Prostate gland (tissue), 2 donors: Measurements from ENCODE around the gene NKRF. TPM values are rescaled to one million over a fixed set of nuclear protein-coding genes. Genes with fewer than 3 reads are reported as not detected.

Source experiments
- DNase-seq: peaks from one replicate; pipeline ENCODE4 v3.0.0-alpha.2; 2019; ENCODE audit warnings: low spot score
- H3K27ac ChIP-seq, 2 donors: fragments of 200-600 bp; sonication (generic); 2 replicates each; pipeline ENCODE4 v1.5.1; 2017 to 2019
- H3K27me3 ChIP-seq: fragments of 200-600 bp; sonication (generic); replicated peaks from 2 replicates; pipeline ENCODE4 v1.5.1; 2019; ENCODE audit not compliant: insufficient read depth
- H3K36me3 ChIP-seq, 2 donors: fragments of 200-600 bp; sonication (generic); 1 replicate in 1 of 2; 2 replicates in 1 of 2; pipeline versions ENCODE4 v1.5.1 to v1.8.1; 2017 to 2019
- H3K4me1 ChIP-seq: fragments of 200-600 bp; sonication (generic); replicated peaks from 2 replicates; pipeline ENCODE4 v1.5.1; 2019
- H3K4me3 ChIP-seq, 2 donors: fragments of 200-600 bp; sonication (generic); 2 replicates each; pipeline ENCODE4 v1.5.1; 2017 to 2019
- H3K9me3 ChIP-seq: fragments of 200-600 bp; sonication (generic); 2 replicates; pipeline ENCODE4 v1.5.1; 2017
- CTCF ChIP-seq, 4 experiments: fragments of 200-600 bp in 2 of 4; fragments of 450-650 bp in 2 of 4; sonication (generic) in 2 of 4; IDR thresholded peaks; 1 replicate in 3 of 4; 2 replicates in 1 of 4; pipeline ENCODE4 v1.5.1; 2016 to 2019; ENCODE audit warnings: antibody characterized with exemption in 4 of 4, mild to moderate bottlenecking in 2 of 4, moderate library complexity in 2 of 4
- POLR2A ChIP-seq: fragments of 450-650 bp; IDR thresholded peaks from one replicate; pipeline ENCODE4 v1.6.1; 2016; ENCODE audit warnings: antibody characterized with exemption, mild to moderate bottlenecking
- POLR2AphosphoS5 ChIP-seq: sonication (generic); formaldehyde crosslinking; IDR thresholded peaks from one replicate; pipeline ENCODE4 v1.6.1; 2017; ENCODE audit warnings: antibody characterized with exemption
- WGBS: methylation state at CpG from one replicate; pipeline ENCODE4 v1.1.5; 2018; 5-methylcytosine and 5-hydroxymethylcytosine counted together
- intact Hi-C: fragments of 100-400 bp; cut with DNase I; formaldehyde crosslinking; loops from one replicate; pipeline ENCODE4 v1.14.2; 2022
- microRNA counts, 2 donors: library from miRNA; unstranded; fragments of <30 nt; microRNA quantifications; one replicate each; lab custom pipeline; 2016 to 2017
- microRNA-seq: library from miRNA; unstranded; fragments of <30 nt; microRNA quantifications from one replicate; pipeline ENCODE4, GENCODE V29; 2016
- small RNA-seq, 2 donors: library from RNA; depleted of rRNA; stranded (forward); fragments of <200 nt; gene quantifications; one replicate each; pipeline ENCODE3, GENCODE V24; 2016
- total RNA-seq, 2 donors: library from RNA; depleted of rRNA; stranded (reverse); fragments of >200 nt; gene quantifications; one replicate each; pipeline ENCODE4 v1.1.0, GENCODE V29; 2016

The NKRF gene
- total RNA-seq, 2 donors from 2014 or later: 6.6 to 6.9 TPM

GRCh38 chrX:119541188-119541587 is 65.0 kb downstream of the NKRF start:
- WGBS: 88% methylated on average over 4 of the region's 4 CpGs
- H3K4me3 ChIP-seq: no peak overlapping the region
- H3K36me3 ChIP-seq: no peaks in the 10 kb centered on the region
- TF ChIP-seq POLR2A: no peak
- TF ChIP-seq POLR2AphosphoS5: no peak
- no peak for TF ChIP-seq CTCF (IDR thresholded peaks at IDR 0.05)
- intact Hi-C loops: no loop called here
- no peak overlapping the region for H3K27ac ChIP-seq
- no peaks in the 10 kb centered on the region for H3K4me1 ChIP-seq
- no peak for DNase-seq
- no peaks in the 10 kb centered on the region for H3K9me3 ChIP-seq
- H3K27me3 ChIP-seq: no peaks in the 10 kb centered on the region

- Histone ChIP-seq H3K9me3 (no peaks in the 10 kb centered on the region), H3K4me3 (no peak overlapping the region), H3K27me3 (no peaks in the 10 kb centered on the region), H3K4me1 (no peaks in the 10 kb centered on the region), H3K36me3 (no peaks in the 10 kb centered on the region), H3K27ac (no peak overlapping the region)
- DNase-seq: no peak
- 32% methylated on average over 2 of the region's 2 CpGs for WGBS
- intact Hi-C loops: no loop called here
- TF ChIP-seq POLR2AphosphoS5 (no peak), CTCF (IDR thresholded peaks at IDR 0.05) (no peak), POLR2A (no peak)
Observed at GRCh38 chrX:119539872-119540271, 66.4 kb downstream of the NKRF start.

MicroRNAs encoded within 50 kb of the gene (microRNA counts, 767-probe panel; counts per million panel counts)
- 1,597 to 2,156 counts per million in 2 donors for microRNA hsa-miR-766-3p (lab: Ali Mortazavi, UCI)

Small RNAs within 50 kb of the gene (microRNA-seq; reads per million reads assigned to microRNA genes)
- 21.1 reads per million, percentile 59 among the genes with 10 or more reads in this experiment for gene MIR766

Small RNAs within 50 kb of the gene (small RNA-seq; reads per million reads assigned to genes)
- 1.5 to 3.2 reads per million in 2 donors for gene MIR766

Other genes with a start within 250 kb of the NKRF start
- gene SLC25A43, start 207.1 kb downstream of the NKRF start, total RNA-seq: 10 to 100 TPM in 1 of 2 donors, 1 to 10 TPM in 1; 7.4 to 15.3 TPM
- gene SLC25A5, start 138.0 kb downstream of the NKRF start, total RNA-seq: 100 to 1,000 TPM; 230 to 237 TPM
- gene STEEP1, start 41.0 kb downstream of the NKRF start, total RNA-seq: 10 to 100 TPM; 31.9 to 33.4 TPM
- 10 to 100 TPM; 19.8 to 32.9 TPM for gene UBE2A, start 31.9 kb downstream of the NKRF start, total RNA-seq
- 100 to 1,000 TPM in 1 of 2 donors, 10 to 100 TPM in 1; 20.5 to 175 TPM for gene SEPTIN6, start 86.7 kb upstream of the NKRF start, total RNA-seq
- gene SOWAHD, start 152.2 kb upstream of the NKRF start, total RNA-seq: 10 to 100 TPM in 1 of 2 donors, not detected in 1; 13.9 TPM
- gene RPL39, start 185.2 kb upstream of the NKRF start, total RNA-seq: 1,000 to 10,000 TPM; 2,133 to 2,412 TPM
- gene UPF3B, start 246.5 kb upstream of the NKRF start, total RNA-seq: 1 to 10 TPM; 3.9 to 5.2 TPM